ENCODE data around the gene IL16.

Gene IL16

DNA sequence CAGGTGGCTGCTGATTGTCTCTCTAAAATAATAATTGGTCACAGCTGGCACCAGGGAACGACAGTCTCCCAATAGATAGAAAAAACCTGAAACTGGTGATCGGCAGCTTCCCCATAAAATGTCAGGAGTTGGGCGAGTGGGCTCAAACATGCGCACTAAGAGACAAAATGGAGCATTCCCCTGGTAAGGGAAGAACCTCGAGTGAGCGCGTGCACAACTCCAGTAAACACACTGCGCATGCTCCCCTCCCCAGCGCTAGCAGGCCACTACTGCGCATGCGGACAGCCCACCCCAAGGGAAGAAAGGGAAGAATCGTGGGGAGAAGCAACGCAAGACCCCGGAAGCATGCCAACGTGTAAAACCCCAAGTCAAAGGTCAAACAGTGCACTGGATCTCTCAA, 134.9 kb downstream of the IL16 start:
- TF ChIP-seq POLR2AphosphoS5 (IDR thresholded peaks at IDR 0.05; ENCODE audit: low read depth, low read length) (no peak), SIN3A (IDR thresholded peaks at IDR 0.05; ENCODE audit: borderline replicate concordance, insufficient read depth, low read length) (no peak), FOXP2 (optimal IDR thresholded peaks at IDR 0.05; ENCODE audit: borderline replicate concordance, extremely low read depth, extremely low read length, insufficient read depth) (no peak), TAF1 (IDR thresholded peaks at IDR 0.05; ENCODE audit: borderline replicate concordance, insufficient read depth, low read length) (no peak)
- TF ChIP-seq, protein P1, sequence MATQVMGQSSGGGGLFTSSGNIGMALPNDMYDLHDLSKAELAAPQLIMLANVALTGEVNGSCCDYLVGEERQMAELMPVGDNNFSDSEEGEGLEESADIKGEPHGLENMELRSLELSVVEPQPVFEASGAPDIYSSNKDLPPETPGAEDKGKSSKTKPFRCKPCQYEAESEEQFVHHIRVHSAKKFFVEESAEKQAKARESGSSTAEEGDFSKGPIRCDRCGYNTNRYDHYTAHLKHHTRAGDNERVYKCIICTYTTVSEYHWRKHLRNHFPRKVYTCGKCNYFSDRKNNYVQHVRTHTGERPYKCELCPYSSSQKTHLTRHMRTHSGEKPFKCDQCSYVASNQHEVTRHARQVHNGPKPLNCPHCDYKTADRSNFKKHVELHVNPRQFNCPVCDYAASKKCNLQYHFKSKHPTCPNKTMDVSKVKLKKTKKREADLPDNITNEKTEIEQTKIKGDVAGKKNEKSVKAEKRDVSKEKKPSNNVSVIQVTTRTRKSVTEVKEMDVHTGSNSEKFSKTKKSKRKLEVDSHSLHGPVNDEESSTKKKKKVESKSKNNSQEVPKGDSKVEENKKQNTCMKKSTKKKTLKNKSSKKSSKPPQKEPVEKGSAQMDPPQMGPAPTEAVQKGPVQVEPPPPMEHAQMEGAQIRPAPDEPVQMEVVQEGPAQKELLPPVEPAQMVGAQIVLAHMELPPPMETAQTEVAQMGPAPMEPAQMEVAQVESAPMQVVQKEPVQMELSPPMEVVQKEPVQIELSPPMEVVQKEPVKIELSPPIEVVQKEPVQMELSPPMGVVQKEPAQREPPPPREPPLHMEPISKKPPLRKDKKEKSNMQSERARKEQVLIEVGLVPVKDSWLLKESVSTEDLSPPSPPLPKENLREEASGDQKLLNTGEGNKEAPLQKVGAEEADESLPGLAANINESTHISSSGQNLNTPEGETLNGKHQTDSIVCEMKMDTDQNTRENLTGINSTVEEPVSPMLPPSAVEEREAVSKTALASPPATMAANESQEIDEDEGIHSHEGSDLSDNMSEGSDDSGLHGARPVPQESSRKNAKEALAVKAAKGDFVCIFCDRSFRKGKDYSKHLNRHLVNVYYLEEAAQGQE (IDR thresholded peaks at IDR 0.05; ENCODE audit: insufficient read depth in 1 of 2, low read depth in 2 of 2, low read length in 2 of 2) = no peak

- no peak for TF ChIP-seq SIN3A (IDR thresholded peaks at IDR 0.05; ENCODE audit: borderline replicate concordance, insufficient read depth, low read length)
- no peak for TF ChIP-seq FOXP2 (optimal IDR thresholded peaks at IDR 0.05; ENCODE audit: borderline replicate concordance, extremely low read depth, extremely low read length, insufficient read depth)
- TF ChIP-seq, protein P1 (IDR thresholded peaks at IDR 0.05; ENCODE audit: insufficient read depth in 1 of 2, low read depth in 2 of 2, low read length in 2 of 2) = no peak
- TF ChIP-seq POLR2AphosphoS5 (IDR thresholded peaks at IDR 0.05; ENCODE audit: low read depth, low read length) = no peak
- TF ChIP-seq TAF1 (IDR thresholded peaks at IDR 0.05; ENCODE audit: borderline replicate concordance, insufficient read depth, low read length) = no peak
Measured at GRCh38 chr15:81332326-81332725, 135.6 kb downstream of the IL16 start.

GRCh38 chr15:81333363-81333762, 136.7 kb downstream of the IL16 start:
- TF ChIP-seq FOXP2 (optimal IDR thresholded peaks at IDR 0.05; ENCODE audit: borderline replicate concordance, extremely low read depth, extremely low read length, insufficient read depth) (no peak), POLR2AphosphoS5 (IDR thresholded peaks at IDR 0.05; ENCODE audit: low read depth, low read length) (no peak), SIN3A (IDR thresholded peaks at IDR 0.05; ENCODE audit: borderline replicate concordance, insufficient read depth, low read length) (no peak), TAF1 (IDR thresholded peaks at IDR 0.05; ENCODE audit: borderline replicate concordance, insufficient read depth, low read length) (no peak)
- TF ChIP-seq, protein P1 (IDR thresholded peaks at IDR 0.05; ENCODE audit: insufficient read depth in 1 of 2, low read depth in 2 of 2, low read length in 2 of 2) = no peak

DNA sequence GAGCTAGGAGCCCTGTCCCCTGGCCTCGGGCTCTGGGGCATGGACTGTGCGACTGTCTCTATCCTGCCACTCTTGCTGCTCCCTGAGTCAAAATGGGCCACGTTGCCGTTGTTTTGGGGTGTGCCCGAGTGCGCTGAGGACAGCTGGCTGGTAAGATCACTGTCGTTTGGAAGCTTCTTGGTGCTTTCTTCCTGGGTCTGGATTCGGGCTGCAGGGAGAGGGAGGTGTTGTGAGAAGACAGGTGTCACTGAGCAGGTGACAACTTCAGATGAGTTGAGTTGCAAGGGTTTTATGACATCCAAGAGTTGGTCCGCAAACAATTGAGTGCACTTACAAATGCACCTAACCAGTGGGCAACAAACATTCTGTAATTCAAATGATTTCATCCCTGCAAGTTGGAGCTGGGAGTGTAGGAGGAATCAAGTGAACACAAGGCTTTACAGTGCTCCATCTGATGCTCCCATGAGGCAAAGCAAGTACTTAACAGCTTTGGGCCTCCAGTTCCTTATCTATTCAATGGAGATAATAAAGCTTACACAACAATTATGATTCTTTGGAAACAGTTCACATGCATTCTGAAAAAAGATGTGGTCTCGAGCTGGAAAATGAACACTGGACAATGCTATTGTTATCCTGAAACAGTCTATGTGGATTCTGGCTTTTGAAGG, 138.2 kb downstream of the IL16 start:
- TF ChIP-seq FOXP2 (optimal IDR thresholded peaks at IDR 0.05; ENCODE audit: borderline replicate concordance, extremely low read depth, extremely low read length, insufficient read depth) (no peak), SIN3A (IDR thresholded peaks at IDR 0.05; ENCODE audit: borderline replicate concordance, insufficient read depth, low read length) (no peak), POLR2AphosphoS5 (IDR thresholded peaks at IDR 0.05; ENCODE audit: low read depth, low read length) (no peak), TAF1 (IDR thresholded peaks at IDR 0.05; ENCODE audit: borderline replicate concordance, insufficient read depth, low read length) (no peak)
- TF ChIP-seq, protein P1 (IDR thresholded peaks at IDR 0.05; ENCODE audit: insufficient read depth in 1 of 2, low read depth in 2 of 2, low read length in 2 of 2) = no peak
